ENCODE data around the gene NEUROD2.

DNA sequence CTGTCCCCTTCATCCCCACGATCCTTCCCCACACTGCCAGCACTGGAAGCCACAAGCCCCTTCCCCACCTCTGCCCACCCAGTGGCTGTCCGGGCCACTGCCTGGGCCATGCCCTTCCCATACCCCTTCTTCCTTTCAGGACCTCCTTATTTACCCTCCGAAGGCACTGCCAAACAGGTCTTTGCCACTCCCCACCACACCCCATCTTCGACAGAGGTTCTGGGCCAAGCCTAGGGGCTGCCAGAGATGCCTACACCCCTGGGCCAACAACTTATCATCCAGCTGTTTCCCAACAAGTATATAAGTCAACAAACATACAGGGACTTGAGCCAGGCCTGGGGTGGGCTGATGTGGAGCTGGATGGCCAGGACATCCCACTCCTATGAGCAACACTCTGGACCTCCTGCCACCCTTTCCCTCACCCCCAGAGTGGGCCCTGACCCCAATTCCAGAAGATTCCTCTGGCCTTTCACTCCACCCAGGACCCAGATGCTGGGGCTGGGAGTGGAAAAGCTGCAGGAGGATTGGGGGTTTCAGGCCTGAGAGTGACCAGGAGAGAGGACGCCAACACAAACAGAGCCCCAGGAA is 17.6 kb upstream of the NEUROD2 start:
- TF ChIP-seq POLR2AphosphoS5 (IDR thresholded peaks at IDR 0.05) (no peak), EP300 (IDR thresholded peaks at IDR 0.05) (no peak)
- TF ChIP-seq, protein P1, sequence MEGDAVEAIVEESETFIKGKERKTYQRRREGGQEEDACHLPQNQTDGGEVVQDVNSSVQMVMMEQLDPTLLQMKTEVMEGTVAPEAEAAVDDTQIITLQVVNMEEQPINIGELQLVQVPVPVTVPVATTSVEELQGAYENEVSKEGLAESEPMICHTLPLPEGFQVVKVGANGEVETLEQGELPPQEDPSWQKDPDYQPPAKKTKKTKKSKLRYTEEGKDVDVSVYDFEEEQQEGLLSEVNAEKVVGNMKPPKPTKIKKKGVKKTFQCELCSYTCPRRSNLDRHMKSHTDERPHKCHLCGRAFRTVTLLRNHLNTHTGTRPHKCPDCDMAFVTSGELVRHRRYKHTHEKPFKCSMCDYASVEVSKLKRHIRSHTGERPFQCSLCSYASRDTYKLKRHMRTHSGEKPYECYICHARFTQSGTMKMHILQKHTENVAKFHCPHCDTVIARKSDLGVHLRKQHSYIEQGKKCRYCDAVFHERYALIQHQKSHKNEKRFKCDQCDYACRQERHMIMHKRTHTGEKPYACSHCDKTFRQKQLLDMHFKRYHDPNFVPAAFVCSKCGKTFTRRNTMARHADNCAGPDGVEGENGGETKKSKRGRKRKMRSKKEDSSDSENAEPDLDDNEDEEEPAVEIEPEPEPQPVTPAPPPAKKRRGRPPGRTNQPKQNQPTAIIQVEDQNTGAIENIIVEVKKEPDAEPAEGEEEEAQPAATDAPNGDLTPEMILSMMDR (IDR thresholded peaks at IDR 0.05): no peak
